K562 (cell line): ENCODE results near the gene FRMD5.

ENCODE experiments used
- CHD1 ChIP-seq: fragments of 200-600 bp; sonication (generic); IDR thresholded peaks from one replicate; pipeline ENCODE4 v1.6.1; 2012; ENCODE audit warnings: mild to moderate bottlenecking, moderate library complexity, low read length, inconsistent platforms
- MEIS2 ChIP-seq: fragments of 450-650 bp; IDR thresholded peaks from 2 replicates; pipeline ENCODE4 v1.6.1; 2014; ENCODE audit warnings: mild to moderate bottlenecking; ENCODE audit not compliant: partially characterized antibody
- NEUROD1 ChIP-seq: fragments of 150-350 bp; IDR thresholded peaks from 2 replicates; pipeline ENCODE4 v1.6.1; 2014; ENCODE audit warnings: borderline replicate concordance, low read length, low read depth; ENCODE audit not compliant: partially characterized antibody
- SIRT6 ChIP-seq: IDR thresholded peaks from one replicate; pipeline ENCODE4 v1.6.1; 2012; ENCODE audit warnings: low read depth, mild to moderate bottlenecking, control low read depth, inconsistent platforms, low read length, moderate library complexity
- SMC3 ChIP-seq: conservative IDR thresholded peaks from 2 replicates; pipeline ENCODE4 v1.6.1; 2011; ENCODE audit warnings: low read depth, low read length, improper control_type of control experiment; ENCODE audit not compliant: insufficient read depth
- ZBTB17 ChIP-seq: fragments of 450-650 bp; formaldehyde crosslinking; IDR thresholded peaks from 2 replicates; pipeline ENCODE4 v1.4.0; 2020; ENCODE audit warnings: mild to moderate bottlenecking
- TF ChIP-seq, protein P1 (sequence below), 2 experiments: fragments of 450-650 bp in 1 of 2; IDR thresholded peaks; 2 replicates each; pipeline ENCODE4 v1.6.1; 2011 to 2017; ENCODE audit warnings: low read depth in 2 of 2, antibody characterized with exemption in 1 of 2, borderline replicate concordance in 1 of 2, low read length in 1 of 2, mild to moderate bottlenecking in 1 of 2, mixed read lengths in 1 of 2; ENCODE audit not compliant: control insufficient read depth in 1 of 2
- TF ChIP-seq, protein P2 (sequence below): fragments of 450-650 bp; formaldehyde crosslinking; IDR thresholded peaks from 2 replicates; pipeline ENCODE4 v1.4.0; 2022; ENCODE audit warnings: missing genetic modification characterization
- TF ChIP-seq, protein P3 (sequence below): fragments of 250-450 bp; sonication (Bioruptor Pico); IDR thresholded peaks from 2 replicates; pipeline ENCODE4 v1.5.0; 2021; ENCODE audit warnings: mild to moderate bottlenecking, borderline replicate concordance

DNA sequence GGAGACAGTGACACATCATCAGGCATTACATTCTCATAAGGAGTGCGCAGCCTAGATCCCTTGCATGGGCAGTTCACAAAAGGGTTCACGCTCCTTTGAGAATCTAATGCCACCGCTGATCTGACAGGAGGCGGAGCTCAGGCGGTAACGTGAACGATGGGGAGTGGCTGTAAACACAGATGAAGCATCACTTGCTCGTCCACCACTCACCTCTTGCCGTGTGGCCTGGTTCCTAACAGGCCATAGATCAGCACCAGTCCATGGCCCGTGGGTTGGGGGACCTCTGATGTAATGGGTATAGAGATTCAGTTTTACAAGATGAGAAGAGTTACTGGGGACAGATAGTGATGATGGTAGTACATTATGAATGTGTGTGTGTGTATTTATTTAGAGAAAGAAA lies 63.0 kb downstream of the FRMD5 start:
- TF ChIP-seq MEIS2 (no peak), ZBTB17 (CRISPR knock-in tag) (no peak), SMC3 (no peak), NEUROD1 (no peak), CHD1 (no peak), SIRT6 (no peak)
- TF ChIP-seq, protein P1, sequence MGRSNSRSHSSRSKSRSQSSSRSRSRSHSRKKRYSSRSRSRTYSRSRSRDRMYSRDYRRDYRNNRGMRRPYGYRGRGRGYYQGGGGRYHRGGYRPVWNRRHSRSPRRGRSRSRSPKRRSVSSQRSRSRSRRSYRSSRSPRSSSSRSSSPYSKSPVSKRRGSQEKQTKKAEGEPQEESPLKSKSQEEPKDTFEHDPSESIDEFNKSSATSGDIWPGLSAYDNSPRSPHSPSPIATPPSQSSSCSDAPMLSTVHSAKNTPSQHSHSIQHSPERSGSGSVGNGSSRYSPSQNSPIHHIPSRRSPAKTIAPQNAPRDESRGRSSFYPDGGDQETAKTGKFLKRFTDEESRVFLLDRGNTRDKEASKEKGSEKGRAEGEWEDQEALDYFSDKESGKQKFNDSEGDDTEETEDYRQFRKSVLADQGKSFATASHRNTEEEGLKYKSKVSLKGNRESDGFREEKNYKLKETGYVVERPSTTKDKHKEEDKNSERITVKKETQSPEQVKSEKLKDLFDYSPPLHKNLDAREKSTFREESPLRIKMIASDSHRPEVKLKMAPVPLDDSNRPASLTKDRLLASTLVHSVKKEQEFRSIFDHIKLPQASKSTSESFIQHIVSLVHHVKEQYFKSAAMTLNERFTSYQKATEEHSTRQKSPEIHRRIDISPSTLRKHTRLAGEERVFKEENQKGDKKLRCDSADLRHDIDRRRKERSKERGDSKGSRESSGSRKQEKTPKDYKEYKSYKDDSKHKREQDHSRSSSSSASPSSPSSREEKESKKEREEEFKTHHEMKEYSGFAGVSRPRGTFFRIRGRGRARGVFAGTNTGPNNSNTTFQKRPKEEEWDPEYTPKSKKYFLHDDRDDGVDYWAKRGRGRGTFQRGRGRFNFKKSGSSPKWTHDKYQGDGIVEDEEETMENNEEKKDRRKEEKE (IDR thresholded peaks at IDR 0.05; ENCODE audit: borderline replicate concordance in 1 of 2, control insufficient read depth in 1 of 2, low read depth in 2 of 2, low read length in 1 of 2), result no peak
- TF ChIP-seq, protein P2, sequence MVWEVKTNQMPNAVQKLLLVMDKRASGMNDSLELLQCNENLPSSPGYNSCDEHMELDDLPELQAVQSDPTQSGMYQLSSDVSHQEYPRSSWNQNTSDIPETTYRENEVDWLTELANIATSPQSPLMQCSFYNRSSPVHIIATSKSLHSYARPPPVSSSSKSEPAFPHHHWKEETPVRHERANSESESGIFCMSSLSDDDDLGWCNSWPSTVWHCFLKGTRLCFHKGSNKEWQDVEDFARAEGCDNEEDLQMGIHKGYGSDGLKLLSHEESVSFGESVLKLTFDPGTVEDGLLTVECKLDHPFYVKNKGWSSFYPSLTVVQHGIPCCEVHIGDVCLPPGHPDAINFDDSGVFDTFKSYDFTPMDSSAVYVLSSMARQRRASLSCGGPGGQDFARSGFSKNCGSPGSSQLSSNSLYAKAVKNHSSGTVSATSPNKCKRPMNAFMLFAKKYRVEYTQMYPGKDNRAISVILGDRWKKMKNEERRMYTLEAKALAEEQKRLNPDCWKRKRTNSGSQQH (CRISPR knock-in tag), result no peak
- TF ChIP-seq, protein P3, sequence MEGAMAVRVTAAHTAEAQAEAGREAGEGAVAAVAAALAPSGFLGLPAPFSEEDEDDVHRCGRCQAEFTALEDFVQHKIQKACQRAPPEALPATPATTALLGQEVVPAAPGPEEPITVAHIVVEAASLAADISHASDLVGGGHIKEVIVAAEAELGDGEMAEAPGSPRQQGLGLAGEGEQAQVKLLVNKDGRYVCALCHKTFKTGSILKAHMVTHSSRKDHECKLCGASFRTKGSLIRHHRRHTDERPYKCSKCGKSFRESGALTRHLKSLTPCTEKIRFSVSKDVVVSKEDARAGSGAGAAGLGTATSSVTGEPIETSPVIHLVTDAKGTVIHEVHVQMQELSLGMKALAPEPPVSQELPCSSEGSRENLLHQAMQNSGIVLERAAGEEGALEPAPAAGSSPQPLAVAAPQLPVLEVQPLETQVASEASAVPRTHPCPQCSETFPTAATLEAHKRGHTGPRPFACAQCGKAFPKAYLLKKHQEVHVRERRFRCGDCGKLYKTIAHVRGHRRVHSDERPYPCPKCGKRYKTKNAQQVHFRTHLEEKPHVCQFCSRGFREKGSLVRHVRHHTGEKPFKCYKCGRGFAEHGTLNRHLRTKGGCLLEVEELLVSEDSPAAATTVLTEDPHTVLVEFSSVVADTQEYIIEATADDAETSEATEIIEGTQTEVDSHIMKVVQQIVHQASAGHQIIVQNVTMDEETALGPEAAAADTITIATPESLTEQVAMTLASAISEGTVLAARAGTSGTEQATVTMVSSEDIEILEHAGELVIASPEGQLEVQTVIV, result no peak
